IPS-18a (cell line): Measurements from ENCODE around the gene CLDN9.

Experiments used
- H3K27ac ChIP-seq: one replicate; pipeline ENCODE4 v1.5.1; 2013; ENCODE audit warnings: low read length
- H3K27me3 ChIP-seq: one replicate; pipeline ENCODE4 v1.6.1; 2013; ENCODE audit warnings: mild to moderate bottlenecking, low read length; ENCODE audit not compliant: control insufficient read depth, insufficient read depth
- H3K36me3 ChIP-seq: one replicate; pipeline ENCODE4 v1.6.1; 2013; ENCODE audit warnings: low read depth, low read length; ENCODE audit not compliant: control insufficient read depth
- H3K4me1 ChIP-seq: one replicate; pipeline ENCODE4 v1.6.1; 2013; ENCODE audit warnings: low read depth, low read length; ENCODE audit not compliant: control insufficient read depth
- H3K4me3 ChIP-seq: one replicate; pipeline ENCODE4 v1.5.1; 2013; ENCODE audit warnings: low read length
- H3K9ac ChIP-seq: one replicate; pipeline ENCODE4 v1.6.1; 2013; ENCODE audit warnings: mild to moderate bottlenecking, low read length, moderate library complexity
- H3K9me3 ChIP-seq: one replicate; pipeline ENCODE4 v1.6.1; 2013; ENCODE audit warnings: low read depth, low read length; ENCODE audit not compliant: control insufficient read depth

Gene CLDN9

DNA sequence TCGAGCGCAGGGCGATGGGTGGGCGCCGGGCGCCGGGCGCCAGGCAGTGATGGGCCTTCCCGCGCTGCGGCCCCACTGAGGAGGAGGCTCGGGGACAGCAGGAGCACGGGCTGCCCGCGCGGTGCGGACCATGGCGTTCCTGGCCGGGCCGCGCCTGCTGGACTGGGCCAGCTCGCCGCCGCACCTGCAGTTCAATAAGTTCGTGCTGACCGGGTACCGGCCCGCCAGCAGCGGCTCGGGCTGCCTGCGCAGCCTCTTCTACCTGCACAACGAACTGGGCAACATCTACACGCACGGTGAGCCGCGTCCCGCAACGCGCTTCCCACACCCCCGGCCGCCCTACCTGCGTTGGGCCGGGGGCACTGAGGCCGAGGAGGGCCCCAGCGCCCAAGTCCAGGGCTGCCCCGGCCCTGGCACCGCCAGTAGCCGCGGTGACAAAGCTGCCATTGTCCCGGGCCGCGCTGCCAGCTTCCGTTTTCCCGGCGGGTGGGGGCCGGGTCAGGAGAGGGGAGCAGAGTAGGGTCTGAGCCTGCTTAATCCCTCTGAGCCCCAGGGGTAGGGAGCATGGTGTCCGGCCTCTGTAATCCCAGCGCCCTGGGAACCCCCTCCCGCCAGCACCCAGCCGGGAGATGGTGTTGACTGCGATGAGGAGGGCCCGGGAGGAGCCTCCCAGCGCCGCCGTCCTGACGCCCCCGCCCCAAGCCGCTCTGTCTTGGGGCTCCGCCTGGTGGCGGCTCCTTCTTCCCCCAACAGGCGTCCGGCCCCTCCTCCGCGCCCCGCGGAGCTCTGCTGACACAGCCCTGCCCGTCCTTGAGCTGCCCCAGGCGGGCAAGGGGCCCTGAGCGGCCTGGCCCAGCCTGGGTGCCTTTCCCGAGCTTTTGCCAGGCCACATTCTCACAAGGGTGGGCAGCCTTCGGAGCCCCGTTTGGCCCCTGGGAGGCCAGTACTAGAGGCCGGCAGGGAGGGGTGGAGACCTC is 42.9 kb upstream of the CLDN9 start:
- Histone ChIP-seq H3K4me1 (peaks cover 6% of the 10 kb centered on the region), H3K4me3 (peak overlapping the region; percentile 80), H3K9me3 (no peaks in the 10 kb centered on the region), H3K27ac (no peak overlapping the region), H3K9ac (peak overlapping the region; percentile 67), H3K36me3 (peaks cover 10% of the 10 kb centered on the region), H3K27me3 (peaks cover 32% of the 10 kb centered on the region)

DNA sequence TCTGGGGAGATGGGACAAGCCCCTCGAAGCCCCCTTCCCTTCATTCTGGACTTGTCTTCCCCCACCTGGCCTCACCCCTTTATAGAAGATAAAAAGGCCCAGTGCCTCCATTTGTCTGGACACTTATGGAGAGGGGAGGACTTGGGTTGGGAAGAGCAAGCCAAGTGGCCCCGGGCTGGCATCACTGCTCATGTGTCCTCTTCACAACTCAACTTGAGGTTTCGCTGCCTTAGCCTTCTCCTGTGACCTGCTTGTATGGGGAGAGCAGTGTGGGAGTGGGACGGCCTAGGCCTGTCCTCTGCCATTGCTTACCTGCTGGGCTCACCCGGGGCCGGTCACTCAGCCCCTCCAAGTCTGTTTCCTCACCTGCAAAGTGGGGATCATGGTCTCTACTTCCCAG is 42.2 kb upstream of the CLDN9 start:
- Histone ChIP-seq H3K27ac (no peak overlapping the region), H3K9ac (peak overlapping the region; percentile 67)

DNA sequence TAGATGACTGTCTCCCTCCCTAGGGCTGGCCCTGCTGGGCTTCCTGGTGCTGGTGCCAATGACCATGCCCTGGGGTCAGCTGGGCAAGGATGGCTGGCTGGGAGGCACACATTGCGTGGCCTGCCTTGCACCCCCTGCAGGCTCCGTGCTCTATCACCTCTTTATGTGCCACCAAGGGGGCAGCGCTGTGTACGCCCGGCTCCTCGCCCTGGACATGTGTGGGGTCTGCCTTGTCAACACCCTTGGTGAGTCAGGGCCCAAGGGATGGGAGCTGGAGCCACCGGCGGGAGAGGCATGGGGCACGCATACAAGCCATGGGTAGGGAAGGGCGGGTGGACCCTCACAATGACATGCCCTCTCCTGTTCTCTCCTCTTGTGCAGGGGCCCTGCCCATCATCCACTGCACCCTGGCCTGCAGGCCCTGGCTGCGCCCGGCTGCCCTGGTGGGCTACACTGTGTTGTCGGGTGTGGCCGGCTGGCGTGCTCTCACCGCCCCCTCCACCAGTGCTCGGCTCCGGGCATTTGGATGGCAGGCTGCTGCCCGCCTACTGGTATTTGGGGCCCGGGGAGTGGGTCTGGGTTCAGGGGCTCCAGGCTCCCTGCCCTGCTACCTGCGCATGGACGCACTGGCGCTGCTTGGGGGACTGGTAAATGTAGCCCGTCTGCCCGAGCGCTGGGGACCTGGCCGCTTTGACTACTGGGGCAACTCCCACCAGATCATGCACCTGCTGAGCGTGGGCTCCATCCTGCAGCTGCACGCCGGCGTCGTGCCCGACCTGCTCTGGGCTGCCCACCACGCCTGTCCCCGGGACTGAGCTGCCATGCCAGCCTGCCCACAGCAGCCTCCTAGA is 41.4 kb upstream of the CLDN9 start:
- Histone ChIP-seq H3K4me1 (peaks cover 6% of the 10 kb centered on the region), H3K9ac (no peak overlapping the region), H3K4me3 (peak overlapping the region; percentile 80), H3K27ac (no peak overlapping the region), H3K9me3 (no peaks in the 10 kb centered on the region), H3K36me3 (peaks cover 14% of the 10 kb centered on the region), H3K27me3 (peaks cover 23% of the 10 kb centered on the region)

More for the DNA sequence above, 42.2 kb upstream of the CLDN9 start:
- H3K9me3 ChIP-seq = no peaks in the 10 kb centered on the region
- H3K36me3 ChIP-seq = peaks cover 14% of the 10 kb centered on the region
- peaks cover 6% of the 10 kb centered on the region for H3K4me1 ChIP-seq
- peak overlapping the region; percentile 80 for H3K4me3 ChIP-seq
- H3K27me3 ChIP-seq = peaks cover 31% of the 10 kb centered on the region

DNA sequence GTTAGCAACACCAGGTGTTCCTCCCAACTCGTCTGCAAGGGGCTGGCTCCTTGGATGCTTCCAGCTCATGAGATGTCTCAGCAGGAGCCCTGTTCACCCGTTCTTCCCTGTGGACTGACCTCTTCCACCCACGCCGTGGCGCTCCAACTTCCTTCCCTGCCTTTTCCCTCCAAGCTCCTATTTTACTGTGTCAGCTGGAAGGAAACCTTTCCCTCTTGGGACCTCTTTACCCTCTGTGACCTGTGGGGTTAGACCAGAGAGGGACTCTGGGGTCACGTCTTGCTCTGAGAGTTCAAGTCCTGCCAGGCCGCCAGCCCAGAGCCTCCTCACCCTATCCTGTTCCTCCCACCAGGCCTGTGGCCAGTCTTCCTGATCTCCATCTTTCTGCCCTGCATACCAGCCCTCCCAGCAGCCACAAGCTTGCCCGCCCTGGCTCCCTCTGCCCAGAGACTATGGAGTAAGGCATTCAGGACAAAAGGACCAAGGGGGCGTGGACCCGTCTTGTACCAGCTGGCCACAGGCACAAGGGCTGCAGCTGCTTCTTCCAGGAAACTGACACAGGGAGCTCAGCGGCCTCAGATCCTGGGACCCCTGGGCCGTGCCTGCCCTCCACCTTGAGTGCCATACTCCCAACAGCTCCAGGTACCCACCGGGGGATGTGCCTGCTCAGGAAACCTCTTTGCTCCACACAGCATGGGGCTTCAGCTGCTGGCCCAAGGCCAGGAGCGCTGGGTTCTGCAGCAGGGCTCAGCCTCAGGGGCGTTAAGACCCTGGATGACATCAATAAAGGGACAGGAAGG is 40.5 kb upstream of the CLDN9 start:
- Histone ChIP-seq H3K27ac (no peak overlapping the region), H3K4me1 (peaks cover 6% of the 10 kb centered on the region), H3K4me3 (no peak overlapping the region)

DNA sequence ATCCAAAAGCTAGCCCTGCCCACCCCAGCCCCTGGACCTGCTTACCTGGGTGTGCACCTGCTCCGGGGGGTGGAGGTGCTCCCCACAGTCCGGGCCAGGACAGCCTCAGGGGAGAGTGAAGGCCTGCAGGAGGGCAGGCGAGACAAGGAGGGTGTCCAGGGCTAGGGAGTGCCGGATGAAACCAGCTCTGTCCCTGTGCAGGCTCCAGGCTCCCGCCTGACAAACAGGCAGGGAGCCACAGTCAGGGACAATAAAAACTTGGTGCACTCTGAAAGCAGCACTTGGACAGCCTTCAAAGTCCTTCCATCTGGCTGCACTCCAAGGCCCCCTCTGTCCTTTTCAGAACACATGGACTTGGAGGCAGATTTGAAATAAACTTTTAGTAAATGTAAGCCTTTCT is 39.6 kb upstream of the CLDN9 start:
- Histone ChIP-seq H3K9me3 (no peaks in the 10 kb centered on the region), H3K4me1 (peaks cover 6% of the 10 kb centered on the region), H3K9ac (no peak overlapping the region), H3K36me3 (peaks cover 14% of the 10 kb centered on the region), H3K27ac (no peak overlapping the region), H3K27me3 (peaks cover 5% of the 10 kb centered on the region), H3K4me3 (no peak overlapping the region)

More for the DNA sequence above, 40.5 kb upstream of the CLDN9 start:
- peaks cover 15% of the 10 kb centered on the region for H3K27me3 ChIP-seq
- H3K9me3 ChIP-seq = no peaks in the 10 kb centered on the region
- peaks cover 14% of the 10 kb centered on the region for H3K36me3 ChIP-seq
- no peak overlapping the region for H3K9ac ChIP-seq

DNA sequence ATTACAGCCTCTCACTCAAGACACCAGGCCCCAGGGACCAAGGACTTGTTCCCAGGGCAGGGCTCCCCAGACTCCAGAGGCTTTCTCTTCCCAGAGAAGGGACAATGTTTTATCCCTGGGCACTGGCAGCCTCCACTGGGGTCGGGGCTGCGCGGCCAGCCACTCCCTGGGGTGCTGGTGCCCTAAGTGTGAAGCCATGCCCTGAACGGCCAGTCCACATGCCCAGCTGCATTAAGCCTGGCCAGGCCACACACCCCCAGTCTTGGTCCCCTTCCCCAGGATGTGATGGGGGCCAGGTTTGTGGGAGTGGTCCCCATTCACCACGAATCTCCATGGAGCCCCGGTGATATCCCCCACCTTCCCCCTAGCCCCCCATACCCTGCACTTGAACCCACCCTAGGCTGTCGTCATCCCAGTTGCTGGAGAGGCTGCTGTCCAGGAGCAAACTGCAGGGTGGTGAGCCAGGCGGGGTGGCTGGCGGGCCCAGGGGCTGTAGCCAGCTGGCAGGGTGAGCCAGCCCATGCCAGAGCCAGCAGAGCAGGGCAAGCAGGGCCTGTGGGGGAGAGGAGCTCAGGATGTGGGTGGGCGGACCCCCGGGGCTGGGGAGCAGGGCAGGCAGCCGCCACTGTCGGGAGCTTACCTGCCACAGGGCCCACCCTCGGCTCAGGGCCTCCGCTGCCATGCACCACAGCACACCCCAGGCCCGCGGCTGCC is 39.0 kb upstream of the CLDN9 start:
- H3K27ac ChIP-seq = no peak overlapping the region
- no peaks in the 10 kb centered on the region for H3K4me1 ChIP-seq
- H3K36me3 ChIP-seq = peaks cover 14% of the 10 kb centered on the region
- no peak overlapping the region for H3K4me3 ChIP-seq
- no peaks in the 10 kb centered on the region for H3K27me3 ChIP-seq
- H3K9me3 ChIP-seq = no peaks in the 10 kb centered on the region
- no peak overlapping the region for H3K9ac ChIP-seq

DNA sequence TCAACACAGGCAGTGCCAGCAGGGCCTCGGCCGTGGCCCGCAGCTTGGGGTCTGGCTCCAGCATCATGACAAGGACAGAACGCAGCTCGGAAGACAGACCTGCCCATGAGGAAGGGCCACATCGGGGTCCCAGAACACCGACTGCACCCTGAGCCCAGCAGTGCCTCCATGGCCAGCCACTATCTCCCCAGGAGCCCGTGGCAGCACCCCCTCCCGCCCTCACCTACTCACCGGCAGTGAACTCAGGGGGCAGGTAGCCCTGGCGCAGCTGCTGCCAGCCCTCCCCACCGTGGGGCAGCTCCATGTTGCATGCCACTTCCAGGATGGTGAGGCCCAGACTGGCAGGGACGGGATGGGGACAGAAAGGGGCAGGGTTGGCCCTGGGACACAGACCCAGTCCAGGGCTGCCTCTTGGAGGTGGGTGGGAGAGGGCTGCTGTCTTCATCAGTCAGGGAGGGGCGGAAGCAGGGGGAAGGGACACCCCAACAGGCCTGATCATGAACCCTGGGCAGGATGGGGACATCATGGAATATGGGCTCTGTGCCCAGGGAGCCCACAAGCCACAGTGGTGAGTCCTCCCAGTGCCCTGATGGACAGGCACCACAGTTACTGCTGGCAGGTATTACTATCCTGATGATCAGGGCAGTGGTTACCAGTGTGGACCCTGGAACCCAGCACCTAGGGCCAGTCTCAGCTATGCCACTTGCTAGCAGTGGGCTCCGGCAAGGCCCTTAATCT is 38.2 kb upstream of the CLDN9 start:
- Histone ChIP-seq H3K27me3 (no peaks in the 10 kb centered on the region), H3K9me3 (no peaks in the 10 kb centered on the region), H3K4me1 (no peaks in the 10 kb centered on the region), H3K9ac (no peak overlapping the region), H3K36me3 (peaks cover 14% of the 10 kb centered on the region), H3K27ac (no peak overlapping the region), H3K4me3 (no peak overlapping the region)

DNA sequence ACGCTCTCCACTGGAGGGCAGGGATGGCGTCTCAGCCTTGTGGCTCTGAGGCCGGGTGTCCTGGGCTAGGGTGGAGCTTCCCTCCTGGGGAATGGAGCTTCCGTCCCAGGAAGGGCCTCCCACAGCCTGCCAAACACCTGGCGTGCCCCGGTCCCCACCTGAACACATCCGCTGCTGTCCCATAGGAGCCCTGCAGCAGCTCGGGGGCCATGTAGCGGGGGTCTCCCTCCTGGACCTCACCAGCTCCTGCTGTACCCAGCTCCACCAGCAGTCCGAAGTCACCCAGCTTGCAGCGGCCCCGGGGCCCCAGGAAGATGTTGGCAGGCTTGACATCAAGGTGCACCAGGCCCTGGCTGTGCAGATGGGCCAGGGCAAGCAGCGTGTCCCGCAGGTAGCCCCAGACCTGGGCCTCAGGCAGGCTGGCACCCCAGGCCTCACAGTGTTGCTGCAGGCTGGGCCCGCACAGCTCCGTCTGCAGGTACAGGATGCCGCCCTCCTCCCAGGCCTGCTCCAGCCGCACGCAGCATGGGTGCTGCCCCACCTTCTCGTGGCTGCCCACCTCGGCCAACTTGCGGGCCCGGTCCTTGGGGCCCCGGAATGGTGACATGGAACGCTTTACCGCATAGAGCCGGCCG is 37.4 kb upstream of the CLDN9 start:
- H3K27ac ChIP-seq = no peak overlapping the region
- H3K27me3 ChIP-seq = no peaks in the 10 kb centered on the region
- H3K4me3 ChIP-seq = no peak overlapping the region
- peaks cover 14% of the 10 kb centered on the region for H3K36me3 ChIP-seq
- no peaks in the 10 kb centered on the region for H3K9me3 ChIP-seq
- H3K9ac ChIP-seq = no peak overlapping the region
- H3K4me1 ChIP-seq = no peaks in the 10 kb centered on the region

DNA sequence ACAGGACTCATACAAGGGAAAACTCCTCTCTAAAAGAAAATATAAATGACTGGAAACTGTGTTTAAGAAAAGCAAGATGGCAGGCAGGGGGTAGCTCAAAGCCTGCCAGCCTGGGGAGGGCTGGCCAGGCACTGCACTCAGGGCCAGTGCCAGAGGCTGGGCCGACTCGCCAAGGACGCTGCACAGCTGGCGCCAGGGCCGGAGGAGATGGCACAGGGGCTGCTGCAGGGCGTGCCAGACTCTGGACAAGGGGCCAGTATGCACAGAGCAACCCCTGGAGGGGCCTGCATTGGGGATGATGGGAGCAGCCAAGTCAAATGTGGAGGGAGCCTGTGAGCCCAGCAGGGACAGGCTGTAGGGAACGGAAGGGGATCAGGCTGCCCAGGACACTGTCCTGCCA is 36.5 kb upstream of the CLDN9 start:
- no peak overlapping the region for H3K9ac ChIP-seq
- H3K27me3 ChIP-seq = no peaks in the 10 kb centered on the region
- peaks cover under 1% of the 10 kb centered on the region for H3K4me1 ChIP-seq
- no peaks in the 10 kb centered on the region for H3K9me3 ChIP-seq
- H3K4me3 ChIP-seq = no peak overlapping the region
- H3K36me3 ChIP-seq = peaks cover 14% of the 10 kb centered on the region
- H3K27ac ChIP-seq = no peak overlapping the region

DNA sequence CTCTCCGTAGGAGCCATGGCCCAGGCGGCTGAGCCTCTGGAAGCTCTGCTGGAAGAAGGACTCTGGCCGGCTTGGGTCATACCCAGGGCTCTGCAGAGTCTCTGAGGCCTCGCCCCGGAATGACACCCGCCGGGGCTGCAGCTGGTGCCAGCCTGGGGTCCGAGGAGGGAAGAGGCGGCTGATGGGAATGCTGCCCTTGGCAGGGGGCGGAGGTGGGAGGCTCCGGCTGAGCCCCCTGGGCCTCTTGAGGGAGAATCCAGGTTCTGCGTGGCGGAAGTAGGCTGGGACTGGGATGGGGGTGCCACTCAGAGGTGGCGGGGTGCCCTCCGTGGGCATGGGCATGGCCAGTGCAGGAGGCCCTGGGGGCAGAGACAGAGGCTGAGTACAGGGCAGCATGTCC is 36.0 kb upstream of the CLDN9 start:
- Histone ChIP-seq H3K27me3 (no peaks in the 10 kb centered on the region), H3K4me1 (peaks cover 6% of the 10 kb centered on the region), H3K27ac (no peak overlapping the region), H3K36me3 (peaks cover 14% of the 10 kb centered on the region), H3K9ac (no peak overlapping the region), H3K9me3 (no peaks in the 10 kb centered on the region), H3K4me3 (no peak overlapping the region)
